K562 (cell line): ENCODE results near the gene TMEM95. TPM values are rescaled to one million over a fixed set of nuclear protein-coding genes. Genes with fewer than 3 reads are reported as not detected.

Experiments used
- ATAC-seq: fragments of 200-7000 bp; cut with Tn5 transposase; 3 replicates; pipeline ENCODE4 v1.9.1; 2020; ENCODE audit warnings: moderate library complexity
- BruUV-seq: library from RNA; stranded (reverse); fragments of 400-500 nt; replicated peaks from 2 replicates; lab custom pipeline; 2021; lab: Mats Ljungman, UMichigan
- CTCF ChIA-PET: fragments of 300-600 bp; formaldehyde crosslinking; extraction: SDS; loops from one replicate; lab custom pipeline; 2021; ENCODE audit warnings: low intra/inter-chr PET ratio; lab: Yijun Ruan, JAX
- POLR2A ChIA-PET: fragments of 300-600, 350-650 bp; sonication (Branson Sonifier 250); formaldehyde crosslinking; extraction: SDS; loops from one replicate; lab custom pipeline; 2021; ENCODE audit warnings: antibody characterized with exemption, inconsistent platforms; lab: Yijun Ruan, JAX
- DNase-seq, 4 experiments: peaks; one replicate each; pipeline versions ENCODE4 v3.0.0 to v3.0.0-alpha.2; 2011 to 2018; ENCODE audit warnings: low spot score in 3 of 4, mixed read lengths in 3 of 4; ENCODE audit errors: extremely low read depth in 1 of 4
- FAIRE-seq: peaks from 2 replicates; lab custom pipeline; 2011; peaks lifted over from hg19 to GRCh38; lab: Jason Lieb, UNC
- H2AFZ ChIP-seq: 2 replicates; pipeline ENCODE4 v1.6.0; 2011; ENCODE audit warnings: low read depth, low read length, control low read depth, inconsistent platforms
- H3K27ac ChIP-seq: fragments of 200-600 bp; 3 replicates; pipeline ENCODE4 v1.8.0; 2011; ENCODE audit warnings: low read depth, mild to moderate bottlenecking, control low read depth, inconsistent platforms, low read length, moderate library complexity, mixed read lengths; ENCODE audit errors: extremely low read depth
- H3K27me3 ChIP-seq, 2 experiments: fragments of 300-600 bp in 1 of 2; 2 replicates in 1 of 2; 3 replicates in 1 of 2; pipeline versions ENCODE4 v1.6.0 to v1.8.0; 2011; ENCODE audit warnings: inconsistent platforms in 2 of 2, low read length in 2 of 2, mild to moderate bottlenecking in 1 of 2, mixed read lengths in 1 of 2, moderate library complexity in 1 of 2; ENCODE audit not compliant: control insufficient read depth in 2 of 2, insufficient read depth in 2 of 2
- H3K36me3 ChIP-seq: fragments of 300-600 bp; 3 replicates; pipeline ENCODE4 v1.8.0; 2011; ENCODE audit warnings: mild to moderate bottlenecking, low read length, inconsistent platforms; ENCODE audit not compliant: control insufficient read depth, insufficient read depth
- H3K4me1 ChIP-seq, 2 experiments: fragments of 200-600 bp in 1 of 2; replicated peaks in 1 of 2; 2 replicates in 1 of 2; 3 replicates in 1 of 2; pipeline versions ENCODE4 v1.5.1 to v1.8.0; 2011; ENCODE audit warnings: inconsistent platforms in 2 of 2, low read length in 2 of 2, mild to moderate bottlenecking in 1 of 2, mixed read lengths in 1 of 2, moderate library complexity in 1 of 2; ENCODE audit not compliant: control insufficient read depth in 2 of 2, insufficient read depth in 2 of 2
- H3K4me2 ChIP-seq: 2 replicates; pipeline ENCODE4 v1.6.1; 2011; ENCODE audit warnings: low read length, control low read depth, inconsistent platforms, mixed read lengths; ENCODE audit not compliant: insufficient read depth
- H3K4me3 ChIP-seq: fragments of 200-600 bp; sonication (generic), shearing (Covaris generic); 2 replicates; pipeline ENCODE4 v1.5.1; 2016; ENCODE audit warnings: control low read depth, inconsistent platforms
- H3K79me2 ChIP-seq: fragments of 200-600 bp; 3 replicates; pipeline ENCODE4 v1.8.0; 2011; ENCODE audit warnings: low read length, inconsistent platforms; ENCODE audit not compliant: control insufficient read depth, insufficient read depth
- H3K9ac ChIP-seq, 2 experiments: 2 replicates each; pipeline versions ENCODE4 v1.6.0 to v1.6.1; 2011; ENCODE audit warnings: low read depth in 2 of 2, low read length in 2 of 2, control low read depth in 1 of 2, inconsistent platforms in 1 of 2, mild to moderate bottlenecking in 1 of 2, mixed read lengths in 1 of 2; ENCODE audit not compliant: insufficient read depth in 1 of 2
- H3K9me1 ChIP-seq: one replicate; pipeline ENCODE4 v1.6.0; 2011; ENCODE audit warnings: inconsistent platforms, mild to moderate bottlenecking, low read length, moderate library complexity; ENCODE audit not compliant: control insufficient read depth, insufficient read depth
- H3K9me3 ChIP-seq: replicated peaks from 2 replicates; pipeline ENCODE4 v1.5.1; 2011; ENCODE audit warnings: low read depth, low read length, inconsistent platforms; ENCODE audit not compliant: control insufficient read depth, insufficient read depth
- H4K20me1 ChIP-seq: replicated peaks from 2 replicates; pipeline ENCODE4 v1.6.1; 2011; ENCODE audit warnings: low read length, inconsistent platforms, mixed read lengths; ENCODE audit not compliant: control insufficient read depth, insufficient read depth
- CHD7 ChIP-seq: fragments of 200-600 bp; sonication (generic); IDR thresholded peaks from one replicate; pipeline ENCODE4 v1.6.1; 2012; ENCODE audit warnings: mild to moderate bottlenecking, low read depth, low read length, inconsistent platforms
- ILF3 ChIP-seq: fragments of 450-650 bp; IDR thresholded peaks from 2 replicates; pipeline ENCODE4 v1.6.1; 2018; ENCODE audit warnings: antibody characterized with exemption, mild to moderate bottlenecking, moderate library complexity, borderline replicate concordance
- LEF1 ChIP-seq: fragments of 450-650 bp; IDR thresholded peaks from 2 replicates; pipeline ENCODE4 v1.6.1; 2016; ENCODE audit warnings: mild to moderate bottlenecking
- MYNN ChIP-seq, 2 experiments: sonication (generic); formaldehyde crosslinking in 1 of 2; IDR thresholded peaks; 2 replicates each; pipeline versions ENCODE4 v1.5.0 to v1.6.1; 2016 to 2020; ENCODE audit warnings: antibody characterized with exemption in 1 of 2, missing genetic modification reagents in 1 of 2
- RFX1 ChIP-seq: fragments of 450-650 bp; IDR thresholded peaks from 2 replicates; pipeline ENCODE4 v1.6.1; 2016; ENCODE audit warnings: mild to moderate bottlenecking, moderate library complexity
- THAP7 ChIP-seq: fragments of 250-450 bp; sonication (Bioruptor Pico); IDR thresholded peaks from 2 replicates; pipeline ENCODE4 v1.5.0; 2021
- YBX1 ChIP-seq: fragments of 450-650 bp; IDR thresholded peaks from 2 replicates; pipeline ENCODE4 v1.7.1; 2016; ENCODE audit warnings: mild to moderate bottlenecking
- ZNF324 ChIP-seq: fragments of 250-450 bp; sonication (Bioruptor Pico); IDR thresholded peaks from 2 replicates; pipeline ENCODE4 v1.4.0; 2020; ENCODE audit warnings: mild to moderate bottlenecking
- ZNF384 ChIP-seq: IDR thresholded peaks from 2 replicates; pipeline ENCODE4 v1.6.1; 2012; ENCODE audit warnings: low read depth, low read length, improper control_type of control experiment
- ZNF444 ChIP-seq: fragments of 250-450 bp; sonication (Bioruptor Pico); IDR thresholded peaks from 2 replicates; pipeline ENCODE4 v1.4.0; 2020; ENCODE audit warnings: mild to moderate bottlenecking, moderate library complexity
- WGBS: fragments of 100-300 bp; shearing (Covaris generic); methylation state at CpG from one replicate; pipeline ENCODE4 v1.1.6; 2016; ENCODE audit warnings: low coverage, mixed read lengths; ENCODE audit not compliant: insufficient coverage; ENCODE audit errors: missing lambda C conversion rate; 5-methylcytosine and 5-hydroxymethylcytosine counted together
- in situ Hi-C: fragments of 300-500 bp; cut with MboI; formaldehyde crosslinking; loops from 4 replicates; pipeline ENCODE4 v1.15.0; 2018; ENCODE audit warnings: inconsistent platforms, mixed read lengths
- intact Hi-C: fragments of 100-400 bp; cut with micrococcal nuclease; formaldehyde crosslinking; loops from 2 replicates; pipeline ENCODE4 v1.14.2; 2022
- polyA plus RNA-seq, 8 experiments: library from polyadenylated mRNA; depleted of rRNA in 4 of 8; stranded (reverse) in 5 of 8; unstranded in 3 of 8; fragments of >200 nt; fragmentation: Nextera tagmentation in 2 of 8; fragmentation: Illumina TruSeq in 1 of 8; extraction: Ambion mirVana in 2 of 8; extraction: Trizol in 1 of 8; gene quantifications; 2 replicates each; pipeline versions ENCODE4 v1.2.1 to v1.2.3, GENCODE V29; 2011 to 2014; ENCODE audit warnings: inconsistent platforms in 1 of 8, missing spikeins in 1 of 8
- total RNA-seq, 7 experiments: library from RNA; depleted of rRNA in 6 of 7; stranded (reverse); fragments of >200 nt in 6 of 7; fragmentation: Illumina TruSeq in 2 of 7; extraction: Trizol in 2 of 7; gene quantifications; 2 replicates each; pipeline versions ENCODE4 v1.2.1 to v1.2.3, GENCODE V29; 2011 to 2021; ENCODE audit warnings: low replicate concordance in 1 of 7

Gene TMEM95
- total and polyA plus RNA-seq, 9 of the 15 experiments (the other 6 are each of a cell fraction or from before 2014, with no cell fraction given), result not detected

- no TSS peak for BruUV-seq
- TF ChIP-seq YBX1, result no peak
- TF ChIP-seq RFX1, result peak; percentile 91
- no peak for TF ChIP-seq ILF3
- no peak for TF ChIP-seq CHD7
- no peak for TF ChIP-seq ZNF324 (CRISPR knock-in tag)
- TF ChIP-seq THAP7 (CRISPR knock-in tag), result no peak
- TF ChIP-seq ZNF444 (CRISPR knock-in tag), result no peak
- TF ChIP-seq LEF1, result no peak
- TF ChIP-seq MYNN (IDR thresholded peaks at IDR 0.05), result peak; percentile 96
- peak; percentile 69 for TF ChIP-seq MYNN (CRISPR knock-in tag; IDR thresholded peaks at IDR 0.05)
- no peak for TF ChIP-seq ZNF384
Measured at GRCh38 chr17:7354262-7354843, 603 bp upstream of the TMEM95 start.

More at GRCh38 chr17:7354262-7354843, 603 bp upstream of the TMEM95 start:
- intact Hi-C loops (loop anchor here (5.0 kb wide), 1 partner anchor 128 kb away; the partner anchor contains the start of genes POLR2A and SLC35G6), in situ Hi-C loops (loop anchor here (10.0 kb wide), 1 partner anchor 200 kb away; the partner anchor contains the start of gene TNFSF13)
- no peaks in the 10 kb centered on the region for H4K20me1 ChIP-seq
- ATAC-seq, result no peak
- DNase-seq, result peak in 1 of 4 experiments; percentile 40
- ChIA-PET CTCF (no interaction called here), POLR2A (interaction anchor here (0.6 to 1.6 kb wide), 5 partner anchors 11 to 274 kb away, joined by 3 to 6 read pairs (median 4); partner anchors contain the start of genes SAT2 and ZBTB4)
- no peak overlapping the region for H3K4me3 ChIP-seq
- no peaks in the 10 kb centered on the region for H3K27me3 ChIP-seq
- no peaks in the 10 kb centered on the region for H3K9me3 ChIP-seq
- H2AFZ ChIP-seq, result no peak overlapping the region
- no peak overlapping the region for H3K27ac ChIP-seq
- no peak overlapping the region for H3K9ac ChIP-seq
- no peak overlapping the region for H3K4me2 ChIP-seq
- H3K36me3 ChIP-seq, result no peaks in the 10 kb centered on the region
- no peak for FAIRE-seq
- H3K79me2 ChIP-seq, result peaks cover 8% of the 10 kb centered on the region
- WGBS, result 39% methylated on average over 6 of the region's 9 CpGs
- H3K9me1 ChIP-seq, result no peaks in the 10 kb centered on the region
- peaks cover 3 to 54% of the 10 kb centered on the region in 2 experiments; a peak in 3 of 5 replicates for H3K4me1 ChIP-seq
